Esophagus squamous epithelium (tissue), 4 donors: Measurements from ENCODE around the gene ARMCX6.
"Not testable (repeated sequence)": the region's sequence is repeated elsewhere in the genome, so short reads cannot be mapped to it uniquely, and the experiment has no call there.

Source experiments
- CTCF ChIP-seq, 6 experiments: fragments of 450-650 bp in 4 of 6; fragments of 200-600 bp in 2 of 6; sonication (generic) in 2 of 6; IDR thresholded peaks; one replicate each; pipeline ENCODE4 v1.5.1; 2016 to 2019; ENCODE audit warnings: antibody characterized with exemption in 6 of 6, mild to moderate bottlenecking in 4 of 6, moderate library complexity in 4 of 6
- POLR2A ChIP-seq, 4 donors: fragments of 450-650 bp; IDR thresholded peaks; one replicate each; pipeline ENCODE4 v1.6.1; 2017; ENCODE audit warnings: antibody characterized with exemption in 4 of 4, mild to moderate bottlenecking in 4 of 4, moderate library complexity in 3 of 4

- not testable (repeated sequence) for TF ChIP-seq CTCF, POLR2A (IDR thresholded peaks at IDR 0.05)
These were observed 29.9 kb upstream of the ARMCX6 start for GRCh38 chrX:101647716-101648115.
